SU-DHL-6 (cell line): ENCODE data around the gene CDK19.

ENCODE experiments used
- H2AFZ ChIP-seq: fragments of 200-600 bp; sonication (generic); 2 replicates; pipeline ENCODE4 v1.6.1; 2014; ENCODE audit warnings: low read depth, mild to moderate bottlenecking, moderate library complexity, mixed read lengths, antibody characterized with exemption, low read length; ENCODE audit not compliant: severe bottlenecking
- H3F3A ChIP-seq: fragments of 200-600 bp; shearing (Covaris generic); 2 replicates; pipeline ENCODE4 v1.6.0; 2016; ENCODE audit warnings: antibody characterized with exemption, mild to moderate bottlenecking; ENCODE audit not compliant: insufficient read depth
- H3K27ac ChIP-seq: fragments of 200-600 bp; sonication (generic); 2 replicates; pipeline ENCODE4 v1.5.1; 2016; ENCODE audit warnings: low read depth, mild to moderate bottlenecking, low read length, moderate library complexity, mixed read lengths
- H3K27me3 ChIP-seq: fragments of 200-600 bp; sonication (generic), shearing (Covaris generic); 2 replicates; pipeline ENCODE4 v1.6.0; 2014; ENCODE audit warnings: mild to moderate bottlenecking, low read length
- H3K36me3 ChIP-seq: fragments of 200-600 bp; sonication (generic); 2 replicates; pipeline ENCODE4 v1.6.1; 2014; ENCODE audit warnings: mild to moderate bottlenecking, low read length, mixed read lengths
- H3K4me2 ChIP-seq: fragments of 300-600, 200-600 bp; shearing (Covaris generic), sonication (generic); 2 replicates; pipeline ENCODE4 v1.6.0; 2014; ENCODE audit warnings: low read length, low read depth, mild to moderate bottlenecking; ENCODE audit not compliant: poor library complexity, severe bottlenecking
- H3K4me3 ChIP-seq: fragments of 200-600 bp; sonication (generic); 2 replicates; pipeline ENCODE4 v1.5.1; 2014; ENCODE audit warnings: antibody characterized with exemption, low read length, mild to moderate bottlenecking, mixed read lengths; ENCODE audit not compliant: insufficient read depth, poor library complexity, severe bottlenecking
- H3K79me2 ChIP-seq: fragments of 200-600 bp; sonication (generic); 2 replicates; pipeline ENCODE4 v1.6.1; 2014; ENCODE audit warnings: mild to moderate bottlenecking, low read length, moderate library complexity; ENCODE audit not compliant: insufficient read depth
- H3K9ac ChIP-seq: fragments of 200-600 bp; sonication (generic); 2 replicates; pipeline ENCODE4 v1.7.0; 2014; ENCODE audit warnings: mild to moderate bottlenecking, low read length
- H3K9me2 ChIP-seq: fragments of 200-600 bp; sonication (generic); replicated peaks from 2 replicates; pipeline ENCODE4 v1.6.1; 2014; ENCODE audit warnings: low read length; ENCODE audit not compliant: insufficient read depth
- H3K9me3 ChIP-seq: fragments of 200-600 bp; sonication (generic); 2 replicates; pipeline ENCODE4 v1.6.1; 2014; ENCODE audit warnings: low read length, mixed read lengths; ENCODE audit not compliant: insufficient read depth
- H4K20me1 ChIP-seq: fragments of 200-600 bp; sonication (generic); 2 replicates; pipeline ENCODE4 v1.6.1; 2014; ENCODE audit warnings: low read depth, mild to moderate bottlenecking, antibody characterized with exemption, low read length, moderate library complexity, mixed read lengths
- EZH2phosphoT487 ChIP-seq: fragments of 200-600 bp; sonication (generic), shearing (Covaris generic); conservative IDR thresholded peaks from 2 replicates; pipeline ENCODE4 v1.6.1; 2018; ENCODE audit warnings: mild to moderate bottlenecking, antibody characterized with exemption, low read length, moderate library complexity, mixed read lengths
- TF ChIP-seq, protein P1 (sequence below): fragments of 200-600 bp; sonication (generic); IDR thresholded peaks from one replicate; pipeline ENCODE4 v1.5.1; 2017; ENCODE audit warnings: antibody characterized with exemption, mild to moderate bottlenecking, low read length, moderate library complexity; ENCODE audit not compliant: insufficient read depth, poor library complexity, severe bottlenecking

CDK19 gene

GRCh38 chr6:110625883-110626282 is 189.4 kb downstream of the CDK19 start:
- Histone ChIP-seq H3K9me3 (no peaks in the 10 kb centered on the region), H3K9ac (no peak overlapping the region), H3F3A (no peaks in the 10 kb centered on the region), H3K27ac (no peak overlapping the region), H4K20me1 (no peaks in the 10 kb centered on the region), H3K27me3 (no peaks in the 10 kb centered on the region), H3K4me2 (no peak overlapping the region), H3K36me3 (0 out of 2 replicates have a peak, but pooled peaks cover 5% of the 10 kb centered on the region), H3K79me2 (no peaks in the 10 kb centered on the region), H3K4me3 (no peak overlapping the region), H2AFZ (no peak overlapping the region), H3K9me2 (no peaks in the 10 kb centered on the region)
- TF ChIP-seq EZH2phosphoT487, result no peak
- TF ChIP-seq, protein P1, sequence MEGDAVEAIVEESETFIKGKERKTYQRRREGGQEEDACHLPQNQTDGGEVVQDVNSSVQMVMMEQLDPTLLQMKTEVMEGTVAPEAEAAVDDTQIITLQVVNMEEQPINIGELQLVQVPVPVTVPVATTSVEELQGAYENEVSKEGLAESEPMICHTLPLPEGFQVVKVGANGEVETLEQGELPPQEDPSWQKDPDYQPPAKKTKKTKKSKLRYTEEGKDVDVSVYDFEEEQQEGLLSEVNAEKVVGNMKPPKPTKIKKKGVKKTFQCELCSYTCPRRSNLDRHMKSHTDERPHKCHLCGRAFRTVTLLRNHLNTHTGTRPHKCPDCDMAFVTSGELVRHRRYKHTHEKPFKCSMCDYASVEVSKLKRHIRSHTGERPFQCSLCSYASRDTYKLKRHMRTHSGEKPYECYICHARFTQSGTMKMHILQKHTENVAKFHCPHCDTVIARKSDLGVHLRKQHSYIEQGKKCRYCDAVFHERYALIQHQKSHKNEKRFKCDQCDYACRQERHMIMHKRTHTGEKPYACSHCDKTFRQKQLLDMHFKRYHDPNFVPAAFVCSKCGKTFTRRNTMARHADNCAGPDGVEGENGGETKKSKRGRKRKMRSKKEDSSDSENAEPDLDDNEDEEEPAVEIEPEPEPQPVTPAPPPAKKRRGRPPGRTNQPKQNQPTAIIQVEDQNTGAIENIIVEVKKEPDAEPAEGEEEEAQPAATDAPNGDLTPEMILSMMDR, result no peak

DNA sequence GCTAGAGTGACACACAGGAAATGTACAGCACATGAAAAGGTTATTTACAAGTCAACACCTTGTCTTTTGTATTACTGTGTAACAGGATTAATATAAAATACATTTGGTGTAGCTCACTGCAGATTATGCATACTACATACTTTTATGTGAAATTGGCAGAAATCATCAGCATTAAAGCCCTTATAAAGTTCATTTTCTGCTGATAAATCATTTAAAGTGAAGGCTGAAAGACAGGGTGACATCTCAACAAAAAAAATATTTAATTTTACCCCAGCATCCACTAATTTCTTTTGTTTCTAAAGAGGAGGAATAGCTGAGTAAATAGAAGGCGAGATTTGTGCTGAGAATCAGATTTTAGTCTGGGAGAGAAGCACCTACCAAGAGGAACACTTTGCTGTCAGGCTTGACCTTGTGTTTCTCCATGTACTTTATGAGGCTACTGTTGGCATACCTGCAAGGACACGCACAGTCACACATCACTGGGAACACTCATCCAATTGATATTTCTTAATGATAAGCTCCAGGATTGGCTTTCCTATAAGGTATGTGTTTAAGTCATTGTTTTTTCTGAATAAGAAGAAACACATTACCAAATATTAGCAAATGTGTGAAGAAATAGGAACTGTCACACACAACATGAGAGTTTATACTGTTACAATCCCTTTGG is 192.2 kb downstream of the CDK19 start:
- Histone ChIP-seq H3K27me3 (no peaks in the 10 kb centered on the region), H3K9me3 (no peaks in the 10 kb centered on the region), H4K20me1 (no peaks in the 10 kb centered on the region), H3K4me2 (no peak overlapping the region), H2AFZ (no peak overlapping the region), H3K9ac (no peak overlapping the region), H3K27ac (no peak overlapping the region), H3K9me2 (no peaks in the 10 kb centered on the region), H3K4me3 (no peak overlapping the region), H3F3A (no peaks in the 10 kb centered on the region), H3K79me2 (no peaks in the 10 kb centered on the region), H3K36me3 (0 out of 2 replicates have a peak, but pooled peaks cover 5% of the 10 kb centered on the region)
- no peak for TF ChIP-seq EZH2phosphoT487
- TF ChIP-seq, protein P1, result no peak

- Histone ChIP-seq H3K9ac (no peak overlapping the region), H3K36me3 (0 out of 2 replicates have a peak, but pooled peaks cover 5% of the 10 kb centered on the region), H3K27ac (no peak overlapping the region), H3K79me2 (no peaks in the 10 kb centered on the region), H3K4me3 (no peak overlapping the region), H3K9me2 (no peaks in the 10 kb centered on the region), H3K27me3 (no peaks in the 10 kb centered on the region), H2AFZ (no peak overlapping the region), H4K20me1 (no peaks in the 10 kb centered on the region), H3K4me2 (no peak overlapping the region), H3F3A (no peaks in the 10 kb centered on the region), H3K9me3 (no peaks in the 10 kb centered on the region)
- TF ChIP-seq, protein P1, result no peak
- TF ChIP-seq EZH2phosphoT487, result no peak
Observed at GRCh38 chr6:110621061-110621460, 194.2 kb downstream of the CDK19 start.
